Sigmoid colon (tissue), 4 donors: Measurements from ENCODE around the gene CCNT1.
"Not testable (repeated sequence)": the region's sequence is repeated elsewhere in the genome, so short reads cannot be mapped to it uniquely, and the experiment has no call there.

Source experiments
- CTCF ChIP-seq, 4 experiments: fragments of 450-650 bp in 3 of 4; fragments of 200-600 bp in 1 of 4; IDR thresholded peaks; one replicate each; pipeline ENCODE4 v1.5.1; 2016 to 2019; ENCODE audit warnings: antibody characterized with exemption in 4 of 4, mild to moderate bottlenecking in 3 of 4, moderate library complexity in 2 of 4
- EP300 ChIP-seq, 4 donors: sonication (generic); formaldehyde crosslinking; IDR thresholded peaks; one replicate each; pipeline ENCODE4 v1.6.1; 2017; ENCODE audit warnings: antibody characterized with exemption in 4 of 4
- POLR2A ChIP-seq, 2 donors: fragments of 450-650 bp; IDR thresholded peaks; one replicate each; pipeline ENCODE4 v1.6.1; 2016; ENCODE audit warnings: antibody characterized with exemption in 2 of 2, mild to moderate bottlenecking in 2 of 2, moderate library complexity in 2 of 2

GRCh38 chr12:48645354-48645753, 71.2 kb downstream of the CCNT1 start:
- not testable (repeated sequence) for TF ChIP-seq CTCF, POLR2A, EP300 (IDR thresholded peaks at IDR 0.05)
